CD4-positive, alpha-beta T cell treated with Interleukin-2 at 100 ng/mL for 4 hours (primary cell): Measurements from ENCODE around the gene KANSL3.
"Not testable (repeated sequence)": the region's sequence is repeated elsewhere in the genome, so short reads cannot be mapped to it uniquely, and the experiment has no call there.

Source experiments
- DNase-seq: peaks from one replicate; pipeline ENCODE4 v3.0.0-alpha.2; 2020; ENCODE audit warnings: low spot score

KANSL3 gene

DNA sequence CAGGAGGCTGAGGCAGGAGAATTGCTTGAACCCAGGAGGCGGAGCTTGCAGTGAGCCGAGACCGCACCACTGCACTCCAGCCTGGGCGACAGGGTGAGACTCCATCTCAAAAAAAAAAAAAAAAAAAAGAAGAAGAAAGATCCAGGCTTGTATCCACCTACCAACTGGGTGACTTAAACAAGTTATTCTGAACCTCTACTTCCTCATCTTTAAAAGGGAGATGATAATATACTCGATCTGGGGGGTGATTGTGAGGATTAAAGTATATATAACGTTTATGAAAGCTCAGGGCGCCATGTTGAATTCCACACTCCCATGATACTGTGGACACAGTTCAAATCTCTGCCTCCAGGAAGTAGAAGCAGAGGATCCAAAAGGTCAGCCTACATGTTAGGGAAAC is 16.7 kb upstream of the KANSL3 start:
- not testable (repeated sequence) for DNase-seq

DNA sequence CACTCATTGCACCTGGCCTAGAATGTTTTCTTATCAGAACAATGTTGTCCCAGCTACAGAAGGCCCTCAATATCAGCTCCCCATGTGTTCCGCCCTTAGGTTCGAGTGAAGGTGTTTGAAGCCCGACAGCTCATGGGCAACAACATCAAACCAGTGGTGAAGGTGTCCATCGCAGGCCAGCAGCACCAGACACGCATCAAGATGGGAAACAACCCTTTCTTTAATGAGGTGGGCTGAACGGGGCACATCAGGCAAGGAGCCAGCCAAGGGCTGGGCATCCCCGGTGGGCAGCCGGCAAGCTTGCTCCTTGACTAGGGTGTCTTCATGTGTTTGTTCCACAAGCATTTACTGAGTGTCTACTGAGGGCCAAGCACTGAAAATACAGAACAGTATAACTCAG is 13.7 kb upstream of the KANSL3 start:
- no peak for DNase-seq

GRCh38 chr2:96649342-96649741 is 11.2 kb upstream of the KANSL3 start:
- no peak for DNase-seq

- no peak for DNase-seq
Observed at GRCh38 chr2:96648306-96648930, 10.3 kb upstream of the KANSL3 start.

- DNase-seq = no peak
Observed at GRCh38 chr2:96647681-96648080, 9.6 kb upstream of the KANSL3 start.

- no peak for DNase-seq
Observed at GRCh38 chr2:96642564-96643360, 4.7 kb upstream of the KANSL3 start, which contains the start of gene FER1L5. FER1L5 (plus strand) TSS chr2:96642764; CDS start chr2:96642837, 73 bp downstream.

DNA sequence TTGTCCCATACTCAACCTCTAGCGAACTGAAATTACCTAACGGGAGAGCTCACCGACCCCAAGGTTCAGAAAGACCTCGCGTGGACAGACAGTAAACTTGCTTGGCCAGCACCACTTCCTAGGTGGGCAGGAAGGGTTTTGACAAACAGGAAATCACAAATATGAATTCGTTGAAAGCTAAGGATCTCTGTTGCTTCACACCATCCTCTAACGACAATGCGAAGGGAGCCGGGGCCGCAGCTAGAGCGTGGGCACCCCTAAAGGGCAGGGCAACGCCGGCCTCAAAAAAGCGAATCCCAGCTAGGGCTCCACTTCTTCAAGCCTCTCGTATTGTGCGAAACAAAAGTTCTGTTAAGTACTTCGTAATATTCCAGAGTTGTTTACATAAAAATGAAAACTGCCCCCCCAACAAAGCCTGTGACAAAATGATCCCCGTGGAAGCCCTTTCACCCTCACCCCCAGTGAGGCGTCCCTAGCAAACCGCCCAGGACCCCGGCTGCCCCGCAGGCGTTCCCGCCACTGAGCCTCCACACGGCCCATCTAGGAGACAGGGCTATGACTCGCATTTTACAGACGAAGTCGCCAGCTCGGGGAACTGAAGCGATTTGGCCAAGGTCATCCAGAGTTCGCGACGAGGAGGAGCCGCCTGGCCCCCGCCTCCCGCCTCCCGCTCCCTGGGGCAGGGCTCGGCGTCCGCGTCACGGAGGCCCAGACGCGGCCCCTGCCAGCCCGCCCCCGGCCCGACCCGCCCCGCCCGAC is 548 bp downstream of the KANSL3 start:
- DNase-seq = peak; percentile 76

DNA sequence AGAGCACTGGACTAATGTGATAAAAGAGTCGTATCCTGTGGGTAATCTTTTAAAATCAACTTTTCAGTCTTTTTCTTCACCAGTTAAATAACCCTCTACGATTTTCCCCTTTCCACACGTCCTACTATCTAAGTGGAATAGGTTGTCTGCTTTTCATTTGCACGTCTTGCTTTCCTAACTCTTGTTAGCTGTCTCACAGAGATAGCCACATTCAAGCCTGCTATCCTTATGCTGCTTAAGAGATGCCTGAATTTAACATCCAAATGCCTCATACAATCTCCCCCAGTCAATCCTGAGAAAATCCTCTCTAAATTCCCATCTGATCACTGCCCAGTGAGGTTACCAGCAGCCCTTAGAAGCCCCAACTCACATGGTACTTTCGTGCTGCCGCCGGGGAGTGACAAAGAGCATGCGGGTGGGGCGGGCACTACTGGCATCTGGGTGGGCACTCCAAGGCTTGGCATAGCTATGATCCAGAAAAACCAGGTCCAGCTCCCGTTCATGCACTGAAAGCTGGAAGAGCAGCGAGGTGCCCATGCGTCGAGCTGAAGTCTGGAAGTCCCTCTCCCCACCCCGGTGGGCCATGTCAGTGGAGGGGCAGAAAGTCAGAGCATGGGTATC is 1.5 kb downstream of the KANSL3 start:
- no peak for DNase-seq

GRCh38 chr2:96633641-96634040 is 4.5 kb downstream of the KANSL3 start:
- no peak for DNase-seq

GRCh38 chr2:96631804-96632435 is 6.2 kb downstream of the KANSL3 start:
- DNase-seq = no peak

DNA sequence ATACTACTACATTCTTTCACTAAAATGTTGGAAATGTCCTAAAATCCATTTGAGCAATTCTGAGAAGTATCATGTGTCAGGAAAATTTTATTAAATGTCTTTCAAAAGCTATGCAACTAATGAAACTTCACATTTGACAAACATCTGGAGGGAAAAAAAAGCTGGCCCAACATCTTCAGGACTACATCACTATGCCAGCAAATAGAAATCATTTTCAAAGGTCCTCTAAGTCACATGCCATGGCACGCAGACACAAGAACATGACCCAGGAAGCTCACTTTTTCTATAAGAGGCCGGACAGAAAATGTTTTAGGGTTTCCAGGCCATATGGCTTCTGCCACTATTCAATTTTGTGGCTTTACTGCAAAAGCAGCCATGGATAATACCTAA is 11.6 kb downstream of the KANSL3 start:
- no peak for DNase-seq

DNA sequence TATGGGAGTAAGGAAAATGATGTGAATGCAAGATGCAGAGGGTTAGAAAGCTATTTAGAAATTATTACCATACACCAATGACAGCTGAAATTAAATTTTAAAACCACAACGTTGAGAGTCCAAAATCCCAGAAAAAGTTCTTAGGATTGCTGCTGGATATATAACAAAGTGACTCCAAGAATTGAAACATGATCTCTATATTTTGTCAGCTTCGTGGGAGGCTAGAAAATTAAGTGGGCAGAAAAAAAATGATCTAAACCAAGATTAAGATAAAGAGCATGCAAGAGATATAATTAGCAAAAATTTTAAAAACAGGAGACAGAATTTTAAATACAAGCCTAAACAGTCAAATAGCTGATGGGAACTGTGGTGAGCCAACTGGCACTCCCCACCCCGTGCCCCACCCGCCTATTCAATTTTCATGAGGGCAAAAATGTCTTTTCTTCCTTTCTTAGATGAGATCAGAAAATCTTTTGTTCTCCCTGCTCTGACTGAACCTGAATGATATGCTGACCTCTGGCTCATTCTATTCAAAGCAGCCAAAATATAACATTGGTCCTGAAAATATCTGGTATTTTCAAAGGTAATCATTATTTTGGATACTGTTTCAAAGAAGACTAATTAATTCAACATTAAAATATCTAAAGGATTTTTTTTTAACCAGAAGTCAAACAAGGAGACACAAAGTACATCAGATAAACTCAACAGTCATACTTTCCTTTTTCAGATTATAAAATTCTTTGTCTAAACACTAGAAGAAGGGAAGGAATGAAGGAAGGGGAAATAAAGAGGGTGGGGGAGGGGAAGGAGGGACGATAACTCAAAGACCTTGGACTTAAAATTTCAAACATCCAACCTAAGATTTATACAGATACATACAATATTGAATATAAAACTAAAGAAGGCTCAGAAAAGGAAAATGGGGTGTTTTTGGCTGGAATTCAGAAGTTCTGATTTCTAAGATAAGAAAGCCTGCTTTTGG is 12.2 kb downstream of the KANSL3 start:
- DNase-seq = no peak

DNA sequence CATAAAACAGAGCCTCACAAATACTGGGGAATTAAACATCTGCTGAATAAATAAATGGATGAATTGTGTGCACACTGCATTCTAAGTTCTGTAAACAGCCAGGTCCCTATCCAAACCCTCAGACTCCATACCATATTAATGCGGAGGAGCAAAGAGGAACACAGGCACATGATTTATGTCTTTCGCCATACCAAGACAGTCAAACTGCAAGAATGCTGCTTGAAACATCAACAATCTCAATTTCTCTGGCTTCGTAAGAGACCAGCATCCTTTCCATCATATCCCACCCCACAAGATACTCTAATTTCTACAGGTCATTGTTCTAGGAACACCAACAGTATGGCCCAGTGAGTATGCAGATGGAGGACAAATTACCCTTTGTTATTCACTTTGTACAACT is 15.0 kb downstream of the KANSL3 start:
- no peak for DNase-seq

GRCh38 chr2:96622544-96622943 is 15.6 kb downstream of the KANSL3 start:
- DNase-seq = no peak

- no peak for DNase-seq
Observed at GRCh38 chr2:96618596-96619283, 19.4 kb downstream of the KANSL3 start.

GRCh38 chr2:96617012-96617411 is 21.1 kb downstream of the KANSL3 start:
- no peak for DNase-seq

DNA sequence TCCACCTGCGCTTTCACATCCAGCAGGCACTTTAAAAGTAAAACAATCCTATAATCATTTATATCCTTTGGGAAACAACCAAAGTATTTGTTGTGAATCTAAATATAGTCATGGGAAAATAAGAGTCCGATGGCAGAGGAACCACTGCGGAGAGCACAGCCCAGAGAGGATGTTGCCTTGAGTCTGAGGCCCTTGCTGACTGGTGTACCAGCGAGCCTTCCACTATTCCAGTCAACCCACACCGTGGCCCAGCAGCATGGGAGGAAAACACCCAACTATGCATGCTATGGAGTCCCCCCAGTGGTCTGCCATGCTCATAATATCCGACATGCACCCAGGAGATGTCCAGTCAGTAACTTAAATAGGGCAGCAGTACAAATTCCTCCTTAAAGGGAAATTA is 21.6 kb downstream of the KANSL3 start:
- DNase-seq = no peak

DNA sequence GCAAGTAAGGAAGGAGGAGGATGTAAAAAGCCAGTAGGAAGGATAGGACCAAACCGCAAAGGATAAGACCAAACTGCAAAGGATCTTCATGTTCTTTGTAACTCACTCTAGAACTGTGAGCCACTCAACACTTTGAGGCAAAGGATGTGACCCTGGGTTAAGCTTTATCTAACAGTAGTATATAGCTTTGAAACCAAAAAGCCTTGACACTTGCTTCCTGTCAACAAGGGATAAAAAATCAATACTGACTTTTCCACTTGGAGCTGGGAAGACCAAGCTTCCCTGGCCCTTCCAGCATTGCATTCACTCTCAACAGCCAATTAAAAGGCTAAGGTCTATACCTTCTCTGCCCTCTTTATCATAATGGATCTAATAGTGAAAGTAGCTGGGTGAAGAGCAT is 22.0 kb downstream of the KANSL3 start:
- no peak for DNase-seq

DNA sequence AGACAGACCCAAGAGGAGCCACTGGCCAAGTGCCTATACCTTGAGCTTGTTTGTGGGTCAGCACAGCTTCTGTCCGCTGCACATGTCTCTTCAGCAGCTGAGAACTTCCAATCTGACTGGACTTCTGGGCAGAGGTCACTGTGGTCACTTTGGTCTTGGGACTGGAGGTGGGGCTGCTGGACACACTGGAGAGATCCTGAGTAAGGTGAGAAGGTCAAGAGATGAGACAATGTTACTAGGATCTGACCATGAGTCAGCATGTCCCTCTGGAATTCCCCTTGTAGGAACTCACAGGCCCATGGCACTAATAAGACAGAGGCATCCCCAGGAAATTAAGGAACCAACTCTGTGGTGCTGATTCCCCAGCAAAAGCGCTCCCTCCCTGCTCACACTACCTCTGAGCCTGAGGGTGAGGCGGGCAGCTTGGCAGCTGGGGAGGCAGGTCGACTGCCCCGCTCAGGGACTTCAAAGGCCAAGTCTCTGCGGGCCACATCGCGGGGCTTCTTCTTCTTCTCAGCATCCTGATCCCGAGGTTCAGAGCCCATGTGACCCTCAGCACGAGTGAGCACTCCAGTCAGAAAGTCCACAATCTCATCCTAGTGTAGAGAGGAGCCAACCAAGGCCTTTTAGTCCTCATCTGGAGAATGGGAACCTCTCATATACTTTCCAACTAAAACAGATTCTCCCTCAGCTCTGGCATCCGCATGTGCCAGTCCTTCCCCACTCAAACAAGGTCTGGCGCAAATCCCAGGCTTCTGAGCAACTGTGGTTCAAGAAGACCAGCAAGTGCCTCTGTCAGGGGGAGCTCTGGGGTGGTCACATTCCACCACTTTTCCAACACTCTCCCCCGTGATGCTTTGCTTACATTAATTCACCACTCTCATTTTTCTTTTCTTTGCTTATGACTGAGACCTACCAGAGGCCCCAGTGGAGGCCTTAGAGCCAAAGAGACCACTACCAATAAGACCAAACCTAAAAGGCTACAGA is 29.4 kb downstream of the KANSL3 start:
- no peak for DNase-seq
